Astrocyte (in vitro differentiated cells and primary cell): ENCODE results near the gene TFB1M. TPM values are rescaled to one million over a fixed set of nuclear protein-coding genes. Genes with fewer than 3 reads are reported as not detected.

Source experiments
- DNase-seq: peaks from one replicate; pipeline ENCODE4 v3.0.0-alpha.2; 2010; ENCODE audit warnings: low read depth
- FAIRE-seq: peaks from 2 replicates; lab custom pipeline; 2011; peaks lifted over from hg19 to GRCh38; lab: Jason Lieb, UNC
- H2AFZ ChIP-seq: 2 replicates; pipeline ENCODE4 v1.6.0; 2012; ENCODE audit warnings: low read depth, low read length, inconsistent platforms
- H3K27ac ChIP-seq: 2 replicates; pipeline ENCODE4 v1.5.1; 2011; ENCODE audit warnings: low read depth, low read length, inconsistent platforms
- H3K27me3 ChIP-seq: 2 replicates; pipeline ENCODE4 v1.6.0; 2011; ENCODE audit warnings: low read length, inconsistent platforms; ENCODE audit not compliant: insufficient read depth
- H3K36me3 ChIP-seq: 2 replicates; pipeline ENCODE4 v1.5.1; 2011; ENCODE audit warnings: low read length, inconsistent platforms; ENCODE audit not compliant: insufficient read depth
- H3K4me1 ChIP-seq: 2 replicates; pipeline ENCODE4 v1.5.1; 2011; ENCODE audit warnings: low read length, inconsistent platforms; ENCODE audit not compliant: insufficient read depth
- H3K4me2 ChIP-seq: 2 replicates; pipeline ENCODE4 v1.6.0; 2012; ENCODE audit warnings: low read length, inconsistent platforms
- H3K4me3 ChIP-seq: 2 replicates; pipeline ENCODE4 v1.5.1; 2011; ENCODE audit warnings: low read depth, mild to moderate bottlenecking, low read length, inconsistent platforms; ENCODE audit not compliant: insufficient read depth
- H3K79me2 ChIP-seq: 2 replicates; pipeline ENCODE4 v1.6.0; 2012; ENCODE audit warnings: mild to moderate bottlenecking, low read length, inconsistent platforms; ENCODE audit not compliant: insufficient read depth
- H3K9ac ChIP-seq: 2 replicates; pipeline ENCODE4 v1.6.0; 2012; ENCODE audit warnings: mild to moderate bottlenecking, low read length, inconsistent platforms
- H3K9me3 ChIP-seq: 2 replicates; pipeline ENCODE4 v1.5.1; 2012; ENCODE audit warnings: low read depth, mild to moderate bottlenecking, low read length, inconsistent platforms; ENCODE audit not compliant: insufficient read depth
- H4K20me1 ChIP-seq: 2 replicates; pipeline ENCODE4 v1.6.0; 2012; ENCODE audit warnings: low read length, inconsistent platforms; ENCODE audit not compliant: insufficient read depth
- H3K27ac Mint-ChIP-seq: one replicate; pipeline ENCODE4 v1.8.0; 2021; ENCODE audit warnings: mild to moderate bottlenecking, mixed read lengths; ENCODE audit not compliant: unreplicated experiment
- H3K27me3 Mint-ChIP-seq: one replicate; pipeline ENCODE4 v1.8.0; 2021; ENCODE audit warnings: low read depth, mixed read lengths; ENCODE audit not compliant: unreplicated experiment
- H3K36me3 Mint-ChIP-seq: one replicate; pipeline ENCODE4 v1.8.0; 2021; ENCODE audit warnings: low read depth, mixed read lengths; ENCODE audit not compliant: unreplicated experiment
- H3K4me1 Mint-ChIP-seq: one replicate; pipeline ENCODE4 v1.8.0; 2021; ENCODE audit warnings: low read depth, mixed read lengths; ENCODE audit not compliant: unreplicated experiment
- H3K4me3 Mint-ChIP-seq: one replicate; pipeline ENCODE4 v1.8.0; 2021; ENCODE audit warnings: mild to moderate bottlenecking, moderate library complexity, mixed read lengths; ENCODE audit not compliant: unreplicated experiment
- H3K9me3 Mint-ChIP-seq: one replicate; pipeline ENCODE4 v1.8.0; 2021; ENCODE audit warnings: mild to moderate bottlenecking, mixed read lengths; ENCODE audit not compliant: unreplicated experiment
- EZH2 ChIP-seq: IDR thresholded peaks from 2 replicates; pipeline ENCODE4 v1.6.1; 2012; ENCODE audit warnings: mild to moderate bottlenecking, low read length, inconsistent platforms; ENCODE audit not compliant: insufficient read depth
- total RNA-seq: library from RNA; stranded (reverse); gene quantifications from 2 replicates; pipeline ENCODE4 v1.2.1, GENCODE V29; 2021
- TF ChIP-seq, protein P1 (sequence below): IDR thresholded peaks from 2 replicates; pipeline ENCODE4 v1.5.1; 2011; ENCODE audit warnings: low read depth, mild to moderate bottlenecking, inconsistent platforms, low read length, moderate library complexity; ENCODE audit not compliant: insufficient read depth

Gene TFB1M
- total RNA-seq, 1 donor from 2014 or later, result 24.1 TPM

DNA sequence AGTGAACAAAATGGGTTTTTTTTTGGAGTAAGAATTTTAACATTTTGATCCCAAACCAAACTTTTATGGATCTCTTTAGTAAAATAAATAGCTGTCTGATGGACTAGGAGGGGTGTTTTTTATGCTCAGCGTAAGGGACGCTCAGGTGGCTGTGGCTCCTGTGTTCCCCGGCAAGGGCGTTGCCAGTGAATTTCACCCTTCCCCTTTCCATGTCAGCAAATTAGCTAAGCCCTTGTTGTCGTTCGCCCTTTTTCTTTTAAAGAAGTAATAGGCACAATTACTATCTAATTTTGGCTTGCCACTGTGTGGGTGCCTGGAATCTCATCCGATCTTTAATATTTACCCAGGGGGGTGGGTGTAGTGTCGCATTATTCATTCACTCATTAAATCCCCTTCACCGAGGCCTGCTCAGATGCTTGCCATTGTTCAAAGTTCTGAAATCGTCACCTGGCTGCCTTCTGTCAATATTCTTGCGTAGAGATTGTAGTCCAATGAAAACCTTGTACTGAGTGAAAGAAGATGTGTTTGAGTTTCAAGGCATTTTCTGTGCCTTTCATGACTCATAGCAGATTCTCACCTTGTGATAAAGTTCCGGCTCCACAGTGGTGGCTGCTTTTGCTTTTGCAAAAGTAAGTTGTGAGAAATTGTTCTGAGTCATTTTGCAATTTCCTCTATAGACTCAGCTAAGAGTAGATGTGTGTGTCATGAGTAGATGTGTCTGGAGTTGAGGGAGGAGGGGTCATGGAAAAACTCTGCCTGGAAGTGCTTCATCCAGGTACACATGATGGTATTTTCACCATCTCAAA lies 90.4 kb downstream of the TFB1M start:
- Histone ChIP-seq H3K9me3 (no peaks in the 10 kb centered on the region), H3K36me3 (no peaks in the 10 kb centered on the region), H2AFZ (no peak overlapping the region), H3K4me2 (peak overlapping the region; percentile 71), H3K4me3 (no peak overlapping the region), H3K27ac (peak overlapping the region; percentile 62), H3K27me3 (no peaks in the 10 kb centered on the region), H3K4me1 (peaks cover 15% of the 10 kb centered on the region), H4K20me1 (no peaks in the 10 kb centered on the region), H3K9ac (peak overlapping the region; percentile 35), H3K79me2 (no peaks in the 10 kb centered on the region)
- Mint-ChIP-seq H3K9me3 (peaks cover 5% of the 10 kb centered on the region), H3K4me1 (peaks cover 17% of the 10 kb centered on the region), H3K27me3 (no peaks in the 10 kb centered on the region), H3K36me3 (peaks cover 25% of the 10 kb centered on the region), H3K27ac (peak overlapping the region; percentile 69), H3K4me3 (no peak overlapping the region)
- TF ChIP-seq EZH2, result no peak
- TF ChIP-seq, protein P1, sequence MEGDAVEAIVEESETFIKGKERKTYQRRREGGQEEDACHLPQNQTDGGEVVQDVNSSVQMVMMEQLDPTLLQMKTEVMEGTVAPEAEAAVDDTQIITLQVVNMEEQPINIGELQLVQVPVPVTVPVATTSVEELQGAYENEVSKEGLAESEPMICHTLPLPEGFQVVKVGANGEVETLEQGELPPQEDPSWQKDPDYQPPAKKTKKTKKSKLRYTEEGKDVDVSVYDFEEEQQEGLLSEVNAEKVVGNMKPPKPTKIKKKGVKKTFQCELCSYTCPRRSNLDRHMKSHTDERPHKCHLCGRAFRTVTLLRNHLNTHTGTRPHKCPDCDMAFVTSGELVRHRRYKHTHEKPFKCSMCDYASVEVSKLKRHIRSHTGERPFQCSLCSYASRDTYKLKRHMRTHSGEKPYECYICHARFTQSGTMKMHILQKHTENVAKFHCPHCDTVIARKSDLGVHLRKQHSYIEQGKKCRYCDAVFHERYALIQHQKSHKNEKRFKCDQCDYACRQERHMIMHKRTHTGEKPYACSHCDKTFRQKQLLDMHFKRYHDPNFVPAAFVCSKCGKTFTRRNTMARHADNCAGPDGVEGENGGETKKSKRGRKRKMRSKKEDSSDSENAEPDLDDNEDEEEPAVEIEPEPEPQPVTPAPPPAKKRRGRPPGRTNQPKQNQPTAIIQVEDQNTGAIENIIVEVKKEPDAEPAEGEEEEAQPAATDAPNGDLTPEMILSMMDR, result no peak
- FAIRE-seq, result peak; percentile 96
- DNase-seq, result peak; percentile 92

DNA sequence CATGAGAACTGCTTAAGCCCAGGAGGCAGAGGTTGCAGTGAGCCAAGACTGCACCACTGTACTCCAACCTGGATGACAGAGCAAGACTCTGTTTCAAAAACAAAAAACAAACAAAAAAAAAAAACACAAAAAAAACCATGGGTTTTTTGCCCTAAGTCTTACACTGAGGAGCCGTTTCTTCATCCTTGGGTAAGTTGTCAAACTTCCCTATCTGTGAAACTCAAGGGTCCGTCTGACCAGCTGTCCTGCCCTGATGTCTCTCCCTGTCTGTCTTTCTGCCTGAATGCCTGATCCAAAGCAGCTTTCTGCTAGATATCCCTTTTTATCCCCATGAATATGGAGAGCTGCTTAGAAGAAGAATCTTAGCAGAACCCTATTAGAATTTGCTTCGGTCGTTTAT lies 91.8 kb downstream of the TFB1M start:
- no peak for TF ChIP-seq EZH2
- TF ChIP-seq, protein P1, result no peak
- DNase-seq, result no peak
- H3K4me1 Mint-ChIP-seq, result peaks cover 15% of the 10 kb centered on the region
- H3K79me2 ChIP-seq, result no peaks in the 10 kb centered on the region
- H4K20me1 ChIP-seq, result no peaks in the 10 kb centered on the region
- H3K4me3 ChIP-seq, result no peak overlapping the region
- peaks cover 15% of the 10 kb centered on the region for H3K4me1 ChIP-seq
- H3K4me2 ChIP-seq, result no peak overlapping the region
- H3K9ac ChIP-seq, result no peak overlapping the region
- FAIRE-seq, result no peak
- no peak overlapping the region for H2AFZ ChIP-seq
- no peaks in the 10 kb centered on the region for H3K9me3 ChIP-seq
- no peak overlapping the region for H3K27ac Mint-ChIP-seq
- H3K36me3 ChIP-seq, result no peaks in the 10 kb centered on the region
- no peaks in the 10 kb centered on the region for H3K27me3 Mint-ChIP-seq
- no peaks in the 10 kb centered on the region for H3K27me3 ChIP-seq
- peaks cover 21% of the 10 kb centered on the region for H3K36me3 Mint-ChIP-seq
- peaks cover 5% of the 10 kb centered on the region for H3K9me3 Mint-ChIP-seq
- H3K4me3 Mint-ChIP-seq, result no peak overlapping the region
- H3K27ac ChIP-seq, result no peak overlapping the region

DNA sequence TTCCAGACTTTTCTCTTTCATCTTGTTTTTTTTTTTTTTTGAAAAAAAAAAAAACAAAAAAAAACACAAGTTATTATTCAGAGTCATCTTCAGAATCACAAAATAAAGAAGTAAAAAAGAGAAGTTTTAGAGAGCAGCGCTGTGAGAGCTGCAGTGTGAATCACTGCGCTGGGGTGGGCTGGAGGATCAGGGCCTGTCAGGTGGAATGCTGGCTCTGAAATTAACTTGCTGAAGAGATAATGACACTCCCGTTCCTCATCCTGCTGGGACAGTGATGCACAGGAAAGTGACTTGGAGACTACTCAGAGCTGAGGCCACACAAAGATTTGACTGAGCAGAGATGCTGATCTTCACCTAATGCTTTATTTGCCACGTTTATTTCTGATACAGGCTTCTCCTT lies 93.2 kb downstream of the TFB1M start:
- DNase-seq (no peak), FAIRE-seq (no peak)
- Histone ChIP-seq H3K79me2 (no peaks in the 10 kb centered on the region), H3K9me3 (no peaks in the 10 kb centered on the region), H3K4me2 (no peak overlapping the region), H4K20me1 (no peaks in the 10 kb centered on the region), H3K27me3 (no peaks in the 10 kb centered on the region), H3K36me3 (no peaks in the 10 kb centered on the region), H3K9ac (no peak overlapping the region), H3K4me3 (no peak overlapping the region), H3K27ac (no peak overlapping the region), H3K4me1 (peaks cover 15% of the 10 kb centered on the region), H2AFZ (no peak overlapping the region)
- TF ChIP-seq EZH2, result no peak
- TF ChIP-seq, protein P1, result no peak
- Mint-ChIP-seq H3K4me3 (no peak overlapping the region), H3K36me3 (peaks cover 18% of the 10 kb centered on the region), H3K27me3 (no peaks in the 10 kb centered on the region), H3K9me3 (peaks cover 5% of the 10 kb centered on the region), H3K4me1 (peaks cover 20% of the 10 kb centered on the region), H3K27ac (no peak overlapping the region)
